ENCODE data around the gene CARD6.

DNA sequence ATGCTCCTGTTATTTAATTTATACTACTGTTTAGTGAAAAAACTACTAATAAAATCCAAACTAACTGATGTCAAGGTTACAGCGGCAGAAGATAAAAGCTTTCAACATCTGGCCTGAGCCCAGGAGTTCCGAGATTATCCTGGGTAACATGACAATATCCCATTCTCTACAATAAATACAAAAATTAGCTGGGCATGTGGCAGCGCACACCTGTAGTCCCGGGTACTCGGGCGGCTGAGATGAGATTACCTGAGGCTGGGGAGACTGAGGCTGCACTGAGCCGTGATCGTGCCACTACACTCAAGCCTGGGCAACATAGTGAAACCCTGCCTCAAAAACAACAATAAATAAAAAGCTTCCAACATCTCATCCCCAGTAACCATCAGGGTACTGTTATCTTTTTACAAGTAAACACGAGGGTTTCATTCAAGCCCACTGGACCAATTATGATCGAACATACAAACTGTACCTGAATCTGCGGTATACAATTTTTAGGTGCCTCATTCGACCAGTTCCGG lies 7.4 kb upstream of the CARD6 start:
- TF ChIP-seq, protein P1, sequence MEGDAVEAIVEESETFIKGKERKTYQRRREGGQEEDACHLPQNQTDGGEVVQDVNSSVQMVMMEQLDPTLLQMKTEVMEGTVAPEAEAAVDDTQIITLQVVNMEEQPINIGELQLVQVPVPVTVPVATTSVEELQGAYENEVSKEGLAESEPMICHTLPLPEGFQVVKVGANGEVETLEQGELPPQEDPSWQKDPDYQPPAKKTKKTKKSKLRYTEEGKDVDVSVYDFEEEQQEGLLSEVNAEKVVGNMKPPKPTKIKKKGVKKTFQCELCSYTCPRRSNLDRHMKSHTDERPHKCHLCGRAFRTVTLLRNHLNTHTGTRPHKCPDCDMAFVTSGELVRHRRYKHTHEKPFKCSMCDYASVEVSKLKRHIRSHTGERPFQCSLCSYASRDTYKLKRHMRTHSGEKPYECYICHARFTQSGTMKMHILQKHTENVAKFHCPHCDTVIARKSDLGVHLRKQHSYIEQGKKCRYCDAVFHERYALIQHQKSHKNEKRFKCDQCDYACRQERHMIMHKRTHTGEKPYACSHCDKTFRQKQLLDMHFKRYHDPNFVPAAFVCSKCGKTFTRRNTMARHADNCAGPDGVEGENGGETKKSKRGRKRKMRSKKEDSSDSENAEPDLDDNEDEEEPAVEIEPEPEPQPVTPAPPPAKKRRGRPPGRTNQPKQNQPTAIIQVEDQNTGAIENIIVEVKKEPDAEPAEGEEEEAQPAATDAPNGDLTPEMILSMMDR (IDR thresholded peaks at IDR 0.05; ENCODE audit: insufficient read depth, low read depth, low read length) = no peak
- TF ChIP-seq EZH2 (IDR thresholded peaks at IDR 0.05; ENCODE audit: insufficient read depth, low read length) = no peak
